Endothelial cell of umbilical vein (primary cell): ENCODE measurements around the gene ABAT. TPM values are rescaled to one million over a fixed set of nuclear protein-coding genes. Genes with fewer than 3 reads are reported as not detected.

Experiments used
- BruUV-seq: library from RNA; stranded (reverse); fragments of 400-500 nt; replicated peaks from 2 replicates; lab custom pipeline; 2021; lab: Mats Ljungman, UMichigan
- CTCF ChIA-PET: fragments of 300-600, 350-600 bp; sonication (Branson Sonifier 250); formaldehyde crosslinking; loops from one replicate; lab custom pipeline; 2021; ENCODE audit warnings: antibody characterized with exemption, inconsistent platforms; lab: Charles Lee
- POLR2A ChIA-PET: fragments of 300-600, 350-600 bp; sonication (Branson Sonifier 250); formaldehyde crosslinking; loops from one replicate; lab custom pipeline; 2021; ENCODE audit warnings: antibody characterized with exemption, inconsistent platforms; lab: Charles Lee
- DNase-seq: peaks from one replicate; pipeline ENCODE4 v3.0.0-alpha.2; 2011; ENCODE audit warnings: low read depth, low spot score
- FAIRE-seq: peaks from 2 replicates; lab custom pipeline; 2011; peaks lifted over from hg19 to GRCh38; lab: Jason Lieb, UNC
- H2AFZ ChIP-seq: 2 replicates; pipeline ENCODE4 v1.6.0; 2012; ENCODE audit warnings: low read depth, low read length, control low read depth, inconsistent platforms
- H3K27ac ChIP-seq: 2 replicates; pipeline ENCODE4 v1.5.1; 2011; ENCODE audit warnings: low read depth, mild to moderate bottlenecking, control low read depth, low read length, moderate library complexity; ENCODE audit not compliant: insufficient read depth
- H3K27me3 ChIP-seq, 2 experiments: 2 replicates each; pipeline versions ENCODE4 v1.6.0 to v1.6.1; 2011; ENCODE audit warnings: low read length in 2 of 2, mixed read lengths in 1 of 2; ENCODE audit not compliant: control insufficient read depth in 2 of 2, insufficient read depth in 2 of 2
- H3K36me3 ChIP-seq, 2 experiments: 2 replicates in 1 of 2; 3 replicates in 1 of 2; pipeline ENCODE4 v1.5.1; 2011; ENCODE audit warnings: low read length in 2 of 2, mild to moderate bottlenecking in 1 of 2, moderate library complexity in 1 of 2; ENCODE audit not compliant: control insufficient read depth in 2 of 2, insufficient read depth in 2 of 2; ENCODE audit errors: extremely low read depth in 1 of 2
- H3K4me1 ChIP-seq: 3 replicates; pipeline ENCODE4 v1.5.1; 2011; ENCODE audit warnings: mild to moderate bottlenecking, low read length; ENCODE audit not compliant: control insufficient read depth, insufficient read depth; ENCODE audit errors: extremely low read depth
- H3K4me2 ChIP-seq: 2 replicates; pipeline ENCODE4 v1.6.1; 2011; ENCODE audit warnings: low read length, control low read depth, mixed read lengths; ENCODE audit not compliant: insufficient read depth
- H3K4me3 ChIP-seq, 3 experiments: fragments of 200-600 bp in 1 of 3; sonication (generic), shearing (Covaris generic) in 1 of 3; replicated peaks in 1 of 3; 2 replicates each; pipeline ENCODE4 v1.5.1; 2011 to 2016; ENCODE audit warnings: control low read depth in 3 of 3, low read length in 3 of 3, mild to moderate bottlenecking in 2 of 3, inconsistent platforms in 1 of 3, low read depth in 1 of 3, moderate library complexity in 1 of 3; ENCODE audit not compliant: insufficient read depth in 1 of 3
- H3K79me2 ChIP-seq: 2 replicates; pipeline ENCODE4 v1.6.0; 2012; ENCODE audit warnings: low read length, inconsistent platforms; ENCODE audit not compliant: control insufficient read depth, insufficient read depth
- H3K9ac ChIP-seq: replicated peaks from 2 replicates; pipeline ENCODE3; 2011; ENCODE audit warnings: low read length, control low read depth; ENCODE audit not compliant: insufficient read depth; ENCODE audit errors: extremely low read depth
- H3K9me1 ChIP-seq: replicated peaks from 3 replicates; pipeline ENCODE4 v1.6.0; 2011; ENCODE audit warnings: mild to moderate bottlenecking, low read length; ENCODE audit not compliant: control insufficient read depth, insufficient read depth; ENCODE audit errors: extremely low read depth
- H3K9me3 ChIP-seq: replicated peaks from 2 replicates; pipeline ENCODE4 v1.5.1; 2012; ENCODE audit warnings: low read length, inconsistent platforms; ENCODE audit not compliant: control insufficient read depth, insufficient read depth
- H4K20me1 ChIP-seq: replicated peaks from 2 replicates; pipeline ENCODE3; 2011; ENCODE audit warnings: mild to moderate bottlenecking, low read length; ENCODE audit not compliant: control insufficient read depth, insufficient read depth; ENCODE audit errors: extremely low read depth
- CTCF ChIP-seq, 2 donors: IDR thresholded peaks; 1 replicate in 1 of 2; 2 replicates in 1 of 2; pipeline ENCODE4 v1.5.1; 2011; ENCODE audit warnings: low read length in 2 of 2, mild to moderate bottlenecking in 2 of 2, moderate library complexity in 2 of 2, control low read depth in 1 of 2, inconsistent platforms in 1 of 2, low read depth in 1 of 2; ENCODE audit not compliant: insufficient read depth in 1 of 2; ENCODE audit errors: extremely low read depth in 1 of 2
- EZH2 ChIP-seq: IDR thresholded peaks from 2 replicates; pipeline ENCODE4 v1.6.1; 2012; ENCODE audit warnings: borderline replicate concordance, low read depth, mild to moderate bottlenecking, moderate library complexity, low read length, inconsistent platforms; ENCODE audit not compliant: severe bottlenecking
- FOS ChIP-seq: IDR thresholded peaks from 2 replicates; pipeline ENCODE4 v1.6.1; 2011; ENCODE audit warnings: mild to moderate bottlenecking, low read length, moderate library complexity, borderline replicate concordance; ENCODE audit not compliant: insufficient read depth
- GATA2 ChIP-seq: IDR thresholded peaks from 2 replicates; pipeline ENCODE4 v1.7.0; 2011; ENCODE audit warnings: low read depth, mild to moderate bottlenecking, moderate library complexity, mixed read lengths, low read length; ENCODE audit not compliant: insufficient read length, insufficient read depth
- JUN ChIP-seq: IDR thresholded peaks from 2 replicates; pipeline ENCODE4 v1.6.1; 2011; ENCODE audit warnings: borderline replicate concordance, low read depth; ENCODE audit not compliant: insufficient read length, insufficient read depth
- MAX ChIP-seq: IDR thresholded peaks from 2 replicates; pipeline ENCODE4 v1.6.1; 2011; ENCODE audit not compliant: insufficient read depth, insufficient read length
- MYC ChIP-seq: IDR thresholded peaks from one replicate; pipeline ENCODE4 v1.6.1; 2011; ENCODE audit warnings: mild to moderate bottlenecking, low read depth, low read length
- POLR2A ChIP-seq: IDR thresholded peaks from 2 replicates; pipeline ENCODE4 v1.6.1; 2012; ENCODE audit warnings: low read depth, mild to moderate bottlenecking, control low read depth, low read length
- POLR2AphosphoS5 ChIP-seq: IDR thresholded peaks from 2 replicates; pipeline ENCODE4 v1.6.1; 2012; ENCODE audit warnings: low read depth, mild to moderate bottlenecking, control low read depth, low read length, moderate library complexity; ENCODE audit not compliant: insufficient read depth
- dilution Hi-C: fragments of 300-500 bp; cut with MboI; formaldehyde crosslinking; loops from one replicate; pipeline ENCODE4 v1.15.0; 2019; ENCODE audit warnings: low sequenced_read_pairs; ENCODE audit not compliant: extremely low pct_ligation_motif_present
- intact Hi-C: fragments of 100-400 bp; cut with micrococcal nuclease; formaldehyde crosslinking; loops from one replicate; pipeline ENCODE4 v1.10.0; 2022
- polyA plus RNA-seq, 4 experiments: library from polyadenylated mRNA; depleted of rRNA in 3 of 4; stranded (reverse) in 3 of 4; unstranded in 1 of 4; fragments of >200 nt; gene quantifications; 2 replicates each; pipeline versions ENCODE4 v1.2.1 to v1.2.3, GENCODE V29; 2011 to 2012; ENCODE audit warnings: missing spikeins in 1 of 4
- total RNA-seq: library from RNA; stranded (reverse); gene quantifications from 2 replicates; pipeline ENCODE4 v1.2.3, GENCODE V29; 2021

The ABAT gene
- total and polyA plus RNA-seq, 2 donors (not counting 3 experiments of a cell fraction or from before 2014, with no cell fraction given): 1.3 to 1.4 TPM

- no TSS peak for BruUV-seq
- Histone ChIP-seq H3K79me2 (no peaks in the 10 kb centered on the region), H3K9ac (no peak overlapping the region), H3K9me3 (no peaks in the 10 kb centered on the region), H3K27ac (no peak overlapping the region), H3K27me3 (no peaks in the 10 kb centered on the region), H3K4me1 (no peaks in the 10 kb centered on the region), H3K4me2 (no peak overlapping the region), H4K20me1 (no peaks in the 10 kb centered on the region), H3K4me3 (no peak overlapping the region), H2AFZ (no peak overlapping the region), H3K36me3 (no peaks in the 10 kb centered on the region), H3K9me1 (no peaks in the 10 kb centered on the region)
- CTCF ChIA-PET: no interaction called here
- POLR2A ChIA-PET: no interaction called here
- DNase-seq (no peak), FAIRE-seq (no peak)
- dilution Hi-C loops (no loop called here), intact Hi-C loops (no loop called here)
- TF ChIP-seq POLR2A (no peak), GATA2 (no peak), MYC (no peak), MAX (no peak), EZH2 (no peak), CTCF (IDR thresholded peaks at IDR 0.05; ENCODE audit: extremely low read depth in 1 of 2, insufficient read depth in 1 of 2, low read depth in 1 of 2, low read length in 2 of 2) (no peak), POLR2AphosphoS5 (no peak), JUN (no peak), FOS (no peak)
Measured at GRCh38 chr16:8714174-8714573, 39.8 kb downstream of the ABAT start.
